GM10266 (cell line): ENCODE measurements around the gene RAPGEF2.

Experiments
- DNase-seq: peaks from one replicate; pipeline ENCODE4 v3.0.0; 2012; ENCODE audit errors: extremely low spot score
- CTCF ChIP-seq: IDR thresholded peaks from 2 replicates; pipeline ENCODE4 v1.5.1; 2012; ENCODE audit warnings: mild to moderate bottlenecking, low read depth; ENCODE audit not compliant: control insufficient read depth, insufficient read depth; ENCODE audit errors: missing control alignments

The RAPGEF2 gene

GRCh38 chr4:159282329-159282728, 179.4 kb downstream of the RAPGEF2 start:
- no peak for DNase-seq
- no peak for TF ChIP-seq CTCF

DNA sequence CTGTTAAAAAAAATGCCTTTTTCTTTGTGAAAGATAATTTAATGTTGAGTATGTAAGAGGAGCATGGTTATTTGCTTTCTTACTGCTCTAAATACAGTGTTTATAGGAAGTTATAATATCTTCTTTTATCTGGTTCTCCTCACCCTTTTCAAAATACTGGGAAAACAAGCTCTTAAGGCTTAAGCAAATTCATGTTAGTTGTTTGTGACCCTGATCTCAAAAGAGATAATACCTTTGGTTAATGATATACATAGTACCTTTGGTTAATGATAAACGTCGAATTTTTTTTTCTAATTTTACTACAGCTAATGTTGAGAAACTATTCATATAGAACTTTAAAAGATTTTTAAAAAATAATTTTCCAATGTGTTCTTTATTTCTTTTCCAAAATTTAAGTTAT, 180.1 kb downstream of the RAPGEF2 start:
- DNase-seq, result no peak
- TF ChIP-seq CTCF, result no peak

DNA sequence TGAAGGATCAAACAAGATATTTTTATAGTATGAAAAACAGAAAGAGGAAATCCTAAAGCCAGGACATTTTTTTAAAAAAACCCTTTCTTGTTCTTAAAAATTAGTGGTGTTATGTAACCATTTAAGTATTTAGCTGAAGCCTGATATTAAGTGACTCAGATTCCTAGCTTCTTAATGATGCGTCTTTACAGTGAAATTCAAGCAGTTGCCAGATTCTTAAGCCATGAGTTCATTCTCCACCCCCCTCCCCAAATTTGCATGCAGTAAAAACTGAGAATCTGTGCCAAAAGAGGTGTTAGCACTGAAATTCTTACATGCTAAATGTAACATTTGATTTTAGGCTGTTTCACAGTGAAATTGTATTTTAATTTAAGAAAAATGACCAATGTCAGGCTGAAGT, 180.8 kb downstream of the RAPGEF2 start:
- TF ChIP-seq CTCF, result no peak

DNA sequence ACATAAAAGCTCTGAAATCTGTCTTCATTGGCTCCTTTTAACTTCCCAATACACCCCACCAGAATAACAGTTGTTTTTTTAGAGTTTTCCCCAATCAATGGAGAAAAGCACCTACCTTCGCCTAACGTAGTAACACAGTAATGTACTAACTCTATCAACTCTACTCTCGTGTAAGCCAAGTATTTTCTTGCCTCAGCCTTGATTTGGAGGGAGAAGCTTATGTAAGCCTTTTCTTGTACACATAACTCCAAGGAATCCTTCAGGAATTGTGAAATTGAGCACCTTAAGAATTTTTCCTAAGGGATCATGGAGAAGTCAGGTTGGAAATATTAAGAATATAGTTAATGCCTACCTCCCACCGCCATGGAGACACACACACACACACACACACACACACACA, 181.2 kb downstream of the RAPGEF2 start:
- no peak for TF ChIP-seq CTCF
- DNase-seq, result no peak

More for the DNA sequence above, 180.8 kb downstream of the RAPGEF2 start:
- no peak for DNase-seq

GRCh38 chr4:159284733-159285132, 181.9 kb downstream of the RAPGEF2 start:
- DNase-seq, result no peak
- TF ChIP-seq CTCF, result no peak

DNA sequence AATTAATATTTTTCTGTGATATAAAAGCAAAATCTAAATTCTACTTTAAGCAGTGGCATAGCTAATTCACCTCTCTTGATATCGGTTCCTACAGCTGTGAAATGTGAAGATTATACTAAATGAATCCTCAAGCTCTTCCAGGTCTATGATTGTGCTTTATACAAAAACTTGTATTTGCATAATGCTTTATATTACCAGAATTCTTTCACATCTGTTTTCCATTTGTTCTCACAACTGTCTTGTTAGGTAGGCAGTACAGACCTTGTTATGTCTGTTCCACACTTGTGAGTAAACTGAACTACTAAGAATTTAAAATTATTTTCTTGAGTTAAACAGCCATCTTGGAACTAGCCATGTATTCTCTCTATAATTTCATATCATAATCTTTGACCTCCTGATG, 184.9 kb downstream of the RAPGEF2 start:
- no peak for TF ChIP-seq CTCF
- DNase-seq, result no peak

DNA sequence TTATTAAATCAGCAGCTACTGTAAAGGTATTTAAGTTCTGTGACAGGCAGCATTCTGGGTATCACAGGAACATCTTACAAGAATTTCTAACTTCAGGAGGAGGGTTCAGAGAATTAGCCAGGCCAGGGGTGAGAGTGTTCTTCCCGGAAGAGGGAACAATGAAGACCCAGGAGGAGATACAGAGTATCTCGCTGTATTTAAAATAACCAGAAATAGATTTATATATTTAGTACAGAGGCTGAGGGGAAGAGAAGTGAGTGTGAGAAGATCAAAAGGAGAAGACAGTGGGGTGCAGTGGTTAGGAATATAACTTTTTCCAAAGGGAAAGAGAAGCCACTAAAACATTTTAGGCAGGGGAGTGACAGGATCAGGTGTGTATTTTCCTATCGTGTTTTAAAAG, 186.8 kb downstream of the RAPGEF2 start:
- DNase-seq, result no peak

More for the DNA sequence above, 186.8 kb downstream of the RAPGEF2 start:
- TF ChIP-seq CTCF, result no peak
